Loucy (cell line): ENCODE results near the gene ZBTB8OS.

Source experiments
- CTCF ChIP-seq: fragments of 200-600 bp; sonication (generic); conservative IDR thresholded peaks from 2 replicates; pipeline ENCODE4 v1.5.1; 2014; ENCODE audit warnings: mild to moderate bottlenecking, antibody characterized with exemption, low read length
- EZH2phosphoT487 ChIP-seq: fragments of 200-600 bp; IDR thresholded peaks from 2 replicates; pipeline ENCODE4 v1.6.1; 2018; ENCODE audit warnings: antibody characterized with exemption, mild to moderate bottlenecking, moderate library complexity, borderline replicate concordance

- TF ChIP-seq CTCF, result no peak
- no peak for TF ChIP-seq EZH2phosphoT487
Observed at GRCh38 chr1:32683397-32683796, 33.0 kb upstream of the ZBTB8OS start.
